ENCODE data around the gene FBXW8. TPM values are rescaled to one million over a fixed set of nuclear protein-coding genes. Genes with fewer than 3 reads are reported as not detected.
A peak's percentile ranks its signal among the peaks of the same experiment; 100 is the strongest.

FBXW8 gene
- total and polyA plus RNA-seq, 5 donors from 2014 or later, result 3.6 to 10.4 (median 6.6) TPM

DNA sequence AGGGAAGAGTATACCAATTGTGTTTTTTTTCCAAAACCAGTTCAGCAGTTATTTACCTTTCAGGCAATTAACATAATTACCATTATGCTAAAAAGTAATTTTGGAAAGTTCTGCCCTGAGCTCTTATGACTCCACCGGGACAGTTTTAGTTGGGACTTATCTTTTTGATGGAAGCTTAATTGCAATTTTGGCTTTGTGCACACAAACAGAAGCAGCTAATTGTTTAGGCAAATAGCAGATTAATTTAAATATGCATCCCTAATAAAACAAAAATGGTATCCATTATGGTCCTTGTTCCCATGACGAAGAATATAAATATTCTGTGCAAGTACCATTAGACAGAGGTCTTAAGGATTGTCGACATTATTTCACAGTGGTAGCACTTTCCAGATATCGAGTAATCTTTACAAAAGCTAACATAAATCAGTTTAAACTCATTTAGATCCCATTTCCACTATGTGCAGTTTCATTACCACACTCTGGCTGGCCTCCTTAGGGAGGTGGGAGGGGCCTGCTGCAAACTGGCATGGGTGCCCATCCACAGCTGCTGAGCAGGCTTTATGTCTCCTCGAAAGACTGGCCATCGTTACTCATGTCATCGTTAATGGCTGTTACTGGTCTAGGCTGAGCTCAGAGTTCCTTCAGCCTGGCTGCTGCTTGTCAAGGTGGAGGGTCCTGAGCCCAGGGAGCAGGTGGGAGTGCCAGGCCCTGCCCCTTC is 68.2 kb downstream of the FBXW8 start:
- Mint-ChIP-seq H3K36me3 (no peaks in the 10 kb centered on the region), H3K27me3 (no peaks in the 10 kb centered on the region), H3K27ac (no peak overlapping the region), H3K4me3 (peak overlapping the region in 1 of 4 donors; percentile 21), H3K9me3 (peaks cover 0 to 1% (median 0%) of the 10 kb centered on the region in 7 donors), H3K4me1 (peaks cover 0 to 4% (median 0%) of the 10 kb centered on the region in 4 donors)
- ATAC-seq (ENCODE audit: low read depth in 2 of 2), result no peak
- peaks cover 2% of the 10 kb centered on the region for H3K36me3 ChIP-seq (ENCODE audit: control insufficient read depth, insufficient read depth, low read length)
- no peak for DNase-seq
- no peaks in the 10 kb centered on the region for H3K27me3 ChIP-seq (ENCODE audit: control insufficient read depth, insufficient read depth, low read length)
- no peaks in the 10 kb centered on the region for H3K4me1 ChIP-seq (ENCODE audit: control insufficient read depth, insufficient read depth, low read length, poor library complexity, severe bottlenecking)
- H3K4me3 ChIP-seq (ENCODE audit: low read depth, low read length), result no peak overlapping the region
- no peaks in the 10 kb centered on the region for H3K9me3 ChIP-seq (ENCODE audit: control insufficient read depth in 2 of 2, low read length in 2 of 2)
- H3K27ac ChIP-seq (ENCODE audit: insufficient read depth, low read length, poor library complexity, severe bottlenecking), result no peak overlapping the region

GRCh38 chr12:116980083-116980482 is 69.3 kb downstream of the FBXW8 start:
- no peak for ATAC-seq (ENCODE audit: low read depth in 2 of 2)
- DNase-seq, result no peak
- Histone ChIP-seq H3K9me3 (ENCODE audit: control insufficient read depth in 2 of 2, low read length in 2 of 2) (no peaks in the 10 kb centered on the region), H3K27me3 (ENCODE audit: control insufficient read depth, insufficient read depth, low read length) (no peaks in the 10 kb centered on the region), H3K36me3 (ENCODE audit: control insufficient read depth, insufficient read depth, low read length) (no peaks in the 10 kb centered on the region), H3K4me1 (ENCODE audit: control insufficient read depth, insufficient read depth, low read length, poor library complexity, severe bottlenecking) (no peaks in the 10 kb centered on the region), H3K27ac (ENCODE audit: insufficient read depth, low read length, poor library complexity, severe bottlenecking) (no peak overlapping the region), H3K4me3 (ENCODE audit: low read depth, low read length) (no peak overlapping the region)
- Mint-ChIP-seq H3K36me3 (no peaks in the 10 kb centered on the region), H3K27ac (no peak overlapping the region), H3K4me3 (no peak overlapping the region), H3K4me1 (peaks cover 0 to 4% (median under 1%) of the 10 kb centered on the region in 4 donors), H3K27me3 (no peaks in the 10 kb centered on the region), H3K9me3 (peaks cover 0 to 1% (median 0%) of the 10 kb centered on the region in 7 donors)

DNA sequence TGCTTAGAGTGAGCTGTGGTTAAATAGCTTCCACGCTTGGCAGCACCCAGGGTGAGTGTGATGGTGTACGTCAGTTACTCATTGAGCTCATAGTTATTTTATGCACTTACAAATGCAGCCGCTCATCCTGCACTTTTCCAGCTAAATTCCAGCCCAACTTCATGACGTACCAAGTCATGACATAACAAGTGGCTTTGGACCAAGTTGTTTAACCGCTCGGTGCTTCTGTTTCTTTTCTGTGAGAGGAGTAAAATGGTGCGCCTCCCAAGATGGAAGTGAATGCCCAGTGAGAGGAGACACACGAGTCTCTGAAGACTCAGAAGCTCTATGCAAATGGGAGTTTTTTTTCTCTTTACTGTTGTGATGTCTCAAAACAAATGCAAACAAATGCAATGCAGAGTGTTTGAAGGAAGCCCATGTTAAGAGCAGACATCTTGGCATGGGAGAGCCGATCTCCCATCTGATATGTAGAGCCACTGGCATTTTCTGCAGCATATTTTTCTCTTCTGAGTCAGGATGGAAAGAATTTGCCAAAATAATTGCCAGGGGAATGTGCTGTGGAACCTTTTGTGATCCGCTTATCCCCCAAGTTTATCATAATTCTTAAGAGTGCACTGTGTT is 72.2 kb downstream of the FBXW8 start:
- Histone ChIP-seq H3K4me1 (ENCODE audit: control insufficient read depth, insufficient read depth, low read length, poor library complexity, severe bottlenecking) (no peaks in the 10 kb centered on the region), H3K27me3 (ENCODE audit: control insufficient read depth, insufficient read depth, low read length) (no peaks in the 10 kb centered on the region), H3K27ac (ENCODE audit: insufficient read depth, low read length, poor library complexity, severe bottlenecking) (no peak overlapping the region), H3K4me3 (ENCODE audit: low read depth, low read length) (no peak overlapping the region), H3K9me3 (ENCODE audit: control insufficient read depth in 2 of 2, low read length in 2 of 2) (no peaks in the 10 kb centered on the region), H3K36me3 (ENCODE audit: control insufficient read depth, insufficient read depth, low read length) (peaks cover 3% of the 10 kb centered on the region)
- Mint-ChIP-seq H3K4me1 (peaks cover 0 to 4% (median under 1%) of the 10 kb centered on the region in 4 donors), H3K27me3 (no peaks in the 10 kb centered on the region), H3K36me3 (peaks cover 13% of the 10 kb centered on the region), H3K9me3 (no peaks in the 10 kb centered on the region), H3K27ac (no peak overlapping the region), H3K4me3 (no peak overlapping the region)
- DNase-seq, result no peak
- ATAC-seq (ENCODE audit: low read depth in 2 of 2), result no peak

DNA sequence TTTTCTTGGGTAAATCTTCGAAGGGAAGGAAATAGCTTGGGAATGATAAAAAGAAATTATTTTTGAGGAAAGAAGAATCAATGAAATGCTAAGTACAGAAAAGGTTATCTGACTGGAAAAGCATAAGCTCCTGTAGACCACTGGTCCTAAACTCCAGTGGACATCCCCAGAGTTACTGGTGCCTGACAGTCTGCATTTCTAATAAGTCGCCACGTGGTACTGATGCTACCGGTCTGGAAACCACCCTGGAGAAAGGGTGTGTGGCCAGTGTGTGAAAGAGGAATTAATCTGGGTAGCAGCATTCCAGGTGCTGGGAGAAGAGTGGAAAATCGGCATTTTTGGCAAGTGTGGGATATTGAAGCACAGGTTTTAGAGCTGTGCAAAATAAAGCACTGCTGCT is 73.3 kb downstream of the FBXW8 start:
- H3K9me3 ChIP-seq (ENCODE audit: control insufficient read depth in 2 of 2, low read length in 2 of 2), result no peaks in the 10 kb centered on the region
- no peak for DNase-seq
- H3K4me3 ChIP-seq (ENCODE audit: low read depth, low read length), result no peak overlapping the region
- Mint-ChIP-seq H3K36me3 (peaks cover 25% of the 10 kb centered on the region), H3K4me1 (peaks cover 0 to 4% (median under 1%) of the 10 kb centered on the region in 4 donors), H3K4me3 (no peak overlapping the region), H3K27ac (no peak overlapping the region), H3K27me3 (no peaks in the 10 kb centered on the region), H3K9me3 (no peaks in the 10 kb centered on the region)
- H3K27ac ChIP-seq (ENCODE audit: insufficient read depth, low read length, poor library complexity, severe bottlenecking), result no peak overlapping the region
- no peak for ATAC-seq (ENCODE audit: low read depth in 2 of 2)
- no peaks in the 10 kb centered on the region for H3K4me1 ChIP-seq (ENCODE audit: control insufficient read depth, insufficient read depth, low read length, poor library complexity, severe bottlenecking)
- no peaks in the 10 kb centered on the region for H3K27me3 ChIP-seq (ENCODE audit: control insufficient read depth, insufficient read depth, low read length)
- H3K36me3 ChIP-seq (ENCODE audit: control insufficient read depth, insufficient read depth, low read length), result peaks cover 10% of the 10 kb centered on the region

GRCh38 chr12:116990329-116990728 is 79.6 kb downstream of the FBXW8 start:
- Histone ChIP-seq H3K36me3 (ENCODE audit: control insufficient read depth, insufficient read depth, low read length) (peaks cover 23% of the 10 kb centered on the region), H3K4me1 (ENCODE audit: control insufficient read depth, insufficient read depth, low read length, poor library complexity, severe bottlenecking) (no peaks in the 10 kb centered on the region), H3K27ac (ENCODE audit: insufficient read depth, low read length, poor library complexity, severe bottlenecking) (no peak overlapping the region), H3K4me3 (ENCODE audit: low read depth, low read length) (no peak overlapping the region), H3K27me3 (ENCODE audit: control insufficient read depth, insufficient read depth, low read length) (no peaks in the 10 kb centered on the region), H3K9me3 (ENCODE audit: control insufficient read depth in 2 of 2, low read length in 2 of 2) (no peaks in the 10 kb centered on the region)
- H3K9me3 Mint-ChIP-seq, result no peaks in the 10 kb centered on the region
- H3K27ac Mint-ChIP-seq, result no peak overlapping the region
- no peaks in the 10 kb centered on the region for H3K27me3 Mint-ChIP-seq
- peaks cover 57% of the 10 kb centered on the region for H3K36me3 Mint-ChIP-seq
- peaks cover 0 to 2% (median 0%) of the 10 kb centered on the region in 4 donors for H3K4me1 Mint-ChIP-seq
- ATAC-seq (ENCODE audit: low read depth in 2 of 2), result no peak
- no peak for DNase-seq
- H3K4me3 Mint-ChIP-seq, result no peak overlapping the region

DNA sequence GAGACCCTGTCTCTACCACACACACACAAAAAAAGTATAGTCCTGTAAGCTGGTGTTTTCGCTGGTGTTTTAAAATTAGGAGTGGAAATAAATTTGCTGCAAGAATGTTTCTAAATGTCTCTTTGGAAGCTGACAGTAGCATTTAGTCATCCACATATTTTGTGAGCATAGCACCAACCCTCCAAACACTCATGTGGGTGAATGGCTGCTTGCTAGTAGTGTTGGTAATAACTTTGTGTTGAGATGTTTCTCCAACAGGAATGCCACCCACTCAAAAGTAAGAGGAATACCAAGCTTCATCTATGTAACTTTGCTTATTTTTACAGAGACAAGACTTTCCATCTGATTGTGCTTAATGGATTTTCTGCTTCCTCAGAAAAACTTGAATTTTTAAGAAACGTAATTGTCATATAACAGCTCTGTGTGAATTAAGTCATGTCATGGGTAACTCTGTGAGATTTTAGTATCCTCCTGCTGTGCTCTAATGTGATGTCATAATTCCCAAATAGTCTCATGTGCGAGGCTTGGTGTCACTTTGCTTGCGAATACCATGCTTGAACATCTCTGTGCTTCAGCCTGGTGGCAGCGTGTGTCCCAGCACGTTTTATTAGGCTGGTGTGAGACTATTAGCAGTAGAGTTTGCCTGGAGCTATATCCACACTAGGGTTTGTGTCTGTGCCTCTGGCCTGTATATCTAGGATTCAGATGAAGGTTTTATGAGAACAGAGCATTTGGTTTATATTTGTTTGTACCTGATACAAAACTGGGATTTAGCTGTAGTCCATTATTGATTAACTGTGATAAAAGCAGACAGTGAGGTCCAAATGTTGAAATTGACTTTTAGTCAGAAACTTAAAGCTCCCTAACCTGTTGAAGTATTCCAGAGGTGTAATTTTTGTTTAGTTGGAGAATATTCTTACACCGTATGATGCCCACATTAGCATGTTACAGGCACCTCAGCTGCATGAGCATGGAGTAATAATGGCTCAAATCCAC is 80.5 kb downstream of the FBXW8 start:
- ATAC-seq (ENCODE audit: low read depth in 2 of 2), result no peak
- Mint-ChIP-seq H3K4me3 (no peak overlapping the region), H3K9me3 (no peaks in the 10 kb centered on the region), H3K4me1 (peaks cover 0 to 6% (median 1%) of the 10 kb centered on the region in 4 donors), H3K36me3 (peaks cover 60% of the 10 kb centered on the region), H3K27ac (no peak overlapping the region), H3K27me3 (no peaks in the 10 kb centered on the region)
- Histone ChIP-seq H3K27ac (ENCODE audit: insufficient read depth, low read length, poor library complexity, severe bottlenecking) (no peak overlapping the region), H3K9me3 (ENCODE audit: control insufficient read depth in 2 of 2, low read length in 2 of 2) (no peaks in the 10 kb centered on the region), H3K4me1 (ENCODE audit: control insufficient read depth, insufficient read depth, low read length, poor library complexity, severe bottlenecking) (no peaks in the 10 kb centered on the region), H3K36me3 (ENCODE audit: control insufficient read depth, insufficient read depth, low read length) (peaks cover 23% of the 10 kb centered on the region), H3K27me3 (ENCODE audit: control insufficient read depth, insufficient read depth, low read length) (no peaks in the 10 kb centered on the region), H3K4me3 (ENCODE audit: low read depth, low read length) (no peak overlapping the region)
- DNase-seq, result no peak

- no peaks in the 10 kb centered on the region for H3K9me3 ChIP-seq (ENCODE audit: control insufficient read depth in 2 of 2, low read length in 2 of 2)
- no peaks in the 10 kb centered on the region for H3K27me3 ChIP-seq (ENCODE audit: control insufficient read depth, insufficient read depth, low read length)
- DNase-seq (no peak), ATAC-seq (ENCODE audit: low read depth in 2 of 2) (no peak)
- H3K4me1 ChIP-seq (ENCODE audit: control insufficient read depth, insufficient read depth, low read length, poor library complexity, severe bottlenecking), result no peaks in the 10 kb centered on the region
- H3K9me3 Mint-ChIP-seq, result no peaks in the 10 kb centered on the region
- H3K4me3 Mint-ChIP-seq, result no peak overlapping the region
- H3K36me3 Mint-ChIP-seq, result peaks cover 31% of the 10 kb centered on the region
- H3K27me3 Mint-ChIP-seq, result no peaks in the 10 kb centered on the region
- H3K27ac Mint-ChIP-seq, result no peak overlapping the region
- H3K4me1 Mint-ChIP-seq, result peaks cover 0 to 6% (median 0%) of the 10 kb centered on the region in 4 donors
- no peak overlapping the region for H3K4me3 ChIP-seq (ENCODE audit: low read depth, low read length)
- peaks cover 3% of the 10 kb centered on the region for H3K36me3 ChIP-seq (ENCODE audit: control insufficient read depth, insufficient read depth, low read length)
- no peak overlapping the region for H3K27ac ChIP-seq (ENCODE audit: insufficient read depth, low read length, poor library complexity, severe bottlenecking)
Observed at GRCh38 chr12:116996093-116996492, 85.3 kb downstream of the FBXW8 start.
